BE2C (cell line): Measurements from ENCODE around the gene CNEP1R1.

Experiments
- DNase-seq: peaks from one replicate; pipeline ENCODE4 v3.0.0-alpha.2; 2020
- H3K27me3 ChIP-seq: fragments of 250-450 bp; sonication (Bioruptor Pico); 2 replicates; pipeline ENCODE4 v1.5.1; 2020; ENCODE audit warnings: mild to moderate bottlenecking
- H3K36me3 ChIP-seq: fragments of 250-450 bp; sonication (Bioruptor Pico); 2 replicates; pipeline ENCODE4 v1.5.1; 2020; ENCODE audit warnings: mild to moderate bottlenecking
- H3K4me1 ChIP-seq: fragments of 250-450 bp; sonication (Bioruptor Pico); 2 replicates; pipeline ENCODE4 v1.5.1; 2020
- H3K4me3 ChIP-seq: 2 replicates; pipeline ENCODE4 v1.5.1; 2011; ENCODE audit warnings: low read depth, low read length
- H3K9me3 ChIP-seq: fragments of 250-450 bp; sonication (Bioruptor Pico); 2 replicates; pipeline ENCODE4 v1.5.1; 2020
- CTCF ChIP-seq: IDR thresholded peaks from 2 replicates; pipeline ENCODE4 v1.5.1; 2012; ENCODE audit warnings: mild to moderate bottlenecking, low read depth, low read length

Gene CNEP1R1

DNA sequence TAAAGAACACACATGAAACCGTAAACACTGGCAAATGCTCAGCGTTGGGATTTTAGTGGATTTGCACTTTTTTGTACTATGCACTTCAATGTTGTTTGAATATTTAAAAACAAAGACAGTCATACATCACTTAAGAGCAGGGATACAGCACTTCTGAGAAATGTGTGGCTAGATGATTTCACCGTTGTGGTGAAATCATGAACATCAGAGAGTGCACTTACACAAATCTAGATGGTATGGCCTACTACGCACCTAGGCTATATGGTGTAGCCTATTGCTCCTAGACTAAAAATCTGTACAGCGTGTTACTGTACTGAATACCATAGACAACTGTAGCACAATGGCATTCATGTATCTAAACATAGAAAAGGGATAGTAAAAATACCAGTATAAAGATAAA is 37.6 kb upstream of the CNEP1R1 start:
- TF ChIP-seq CTCF = no peak
- Histone ChIP-seq H3K9me3 (no peaks in the 10 kb centered on the region), H3K27me3 (no peaks in the 10 kb centered on the region), H3K4me3 (no peak overlapping the region), H3K36me3 (no peaks in the 10 kb centered on the region), H3K4me1 (no peaks in the 10 kb centered on the region)
- DNase-seq = no peak

GRCh38 chr16:49992825-49993224 is 32.2 kb upstream of the CNEP1R1 start:
- Histone ChIP-seq H3K9me3 (no peaks in the 10 kb centered on the region), H3K36me3 (no peaks in the 10 kb centered on the region), H3K4me3 (no peak overlapping the region), H3K27me3 (no peaks in the 10 kb centered on the region), H3K4me1 (no peaks in the 10 kb centered on the region)
- no peak for DNase-seq
- TF ChIP-seq CTCF = no peak

DNA sequence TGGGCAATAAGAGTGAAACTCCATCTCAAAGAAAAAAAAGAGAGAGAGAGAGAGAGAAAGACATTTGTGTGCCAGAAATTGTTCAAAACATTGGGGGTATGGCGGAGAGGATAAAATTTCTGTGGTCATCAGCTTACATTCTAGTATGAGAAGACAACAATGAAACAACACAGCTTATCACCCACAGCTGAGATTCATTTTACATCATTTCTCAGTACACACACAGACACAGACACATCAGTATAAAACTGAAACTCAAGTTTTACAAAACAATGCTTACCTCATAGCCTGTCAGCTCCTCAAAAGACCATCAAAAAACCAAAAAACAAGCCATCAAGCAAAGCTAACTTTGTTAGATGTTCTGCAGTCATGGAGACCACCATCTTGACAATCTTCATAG is 31.4 kb upstream of the CNEP1R1 start:
- Histone ChIP-seq H3K27me3 (no peaks in the 10 kb centered on the region), H3K36me3 (no peaks in the 10 kb centered on the region), H3K4me1 (no peaks in the 10 kb centered on the region), H3K9me3 (no peaks in the 10 kb centered on the region), H3K4me3 (no peak overlapping the region)
- no peak for DNase-seq
- no peak for TF ChIP-seq CTCF

- DNase-seq = no peak
- H3K36me3 ChIP-seq = no peaks in the 10 kb centered on the region
- TF ChIP-seq CTCF = no peak
- no peaks in the 10 kb centered on the region for H3K4me1 ChIP-seq
- H3K4me3 ChIP-seq = no peak overlapping the region
- H3K27me3 ChIP-seq = no peaks in the 10 kb centered on the region
- H3K9me3 ChIP-seq = no peaks in the 10 kb centered on the region
Observed at GRCh38 chr16:49994006-49994405, 31.0 kb upstream of the CNEP1R1 start.

GRCh38 chr16:49995720-49996119 is 29.3 kb upstream of the CNEP1R1 start:
- Histone ChIP-seq H3K27me3 (no peaks in the 10 kb centered on the region), H3K4me3 (no peak overlapping the region), H3K9me3 (no peaks in the 10 kb centered on the region), H3K4me1 (no peaks in the 10 kb centered on the region), H3K36me3 (no peaks in the 10 kb centered on the region)
- no peak for DNase-seq
- 0 out of 2 replicates have a peak, but pooled peaks have one; percentile 7 for TF ChIP-seq CTCF

DNA sequence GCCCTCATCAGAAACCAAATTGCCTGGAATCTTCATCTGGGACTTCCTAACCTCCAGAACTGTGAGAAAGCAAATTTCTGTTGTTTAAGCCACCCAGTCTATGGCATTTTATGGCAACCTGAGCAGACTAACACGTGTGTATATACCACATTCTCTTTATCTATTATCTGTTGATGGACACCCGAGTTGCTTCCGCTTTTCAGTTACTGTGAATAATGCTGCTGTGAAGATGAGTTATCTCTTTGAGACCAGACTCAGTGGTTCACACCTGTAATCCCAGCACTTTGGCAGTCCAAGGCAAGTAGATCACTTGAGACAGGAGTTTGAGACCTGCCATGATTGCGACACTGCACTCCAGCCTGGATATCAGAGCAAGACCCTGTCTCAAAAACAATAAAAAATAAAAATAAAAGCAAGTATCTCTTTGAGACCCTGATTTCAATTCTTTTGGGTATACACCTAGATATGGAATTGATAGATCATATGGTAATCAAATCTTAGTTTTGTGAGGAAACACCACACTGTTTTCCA is 27.2 kb upstream of the CNEP1R1 start:
- Histone ChIP-seq H3K36me3 (no peaks in the 10 kb centered on the region), H3K9me3 (no peaks in the 10 kb centered on the region), H3K27me3 (no peaks in the 10 kb centered on the region), H3K4me3 (no peak overlapping the region), H3K4me1 (no peaks in the 10 kb centered on the region)
- TF ChIP-seq CTCF = no peak
- no peak for DNase-seq
